22Rv1 (cell line): ENCODE measurements around the gene RAP1GAP2.
"Not testable (repeated sequence)": the region's sequence is repeated elsewhere in the genome, so short reads cannot be mapped to it uniquely, and the experiment has no call there.

Experiments used
- H3K27ac ChIP-seq: fragments of 450-650 bp; 2 replicates; pipeline ENCODE4 v1.5.1; 2017
- CTCF ChIP-seq: fragments of 450-650 bp; IDR thresholded peaks from 2 replicates; pipeline ENCODE4 v1.5.1; 2017; ENCODE audit warnings: mild to moderate bottlenecking
- ZFX ChIP-seq: fragments of 450-650 bp; IDR thresholded peaks from 2 replicates; pipeline ENCODE4 v1.6.1; 2017; ENCODE audit warnings: antibody characterized with exemption, borderline replicate concordance

The RAP1GAP2 gene

GRCh38 chr17:2989855-2990254, 193.6 kb downstream of the RAP1GAP2 start:
- no peak overlapping the region for H3K27ac ChIP-seq
- TF ChIP-seq CTCF = no peak
- no peak for TF ChIP-seq ZFX

- H3K27ac ChIP-seq = no peak overlapping the region
- TF ChIP-seq CTCF (no peak), ZFX (no peak)
Measured at GRCh38 chr17:2990396-2990795, 194.2 kb downstream of the RAP1GAP2 start.

- not testable (repeated sequence) for H3K27ac ChIP-seq
Measured at GRCh38 chr17:2991396-2992180, 195.3 kb downstream of the RAP1GAP2 start.

- TF ChIP-seq ZFX (no peak), CTCF (no peak)
- no peak overlapping the region for H3K27ac ChIP-seq
Measured at GRCh38 chr17:2994441-2994840, 198.2 kb downstream of the RAP1GAP2 start.

GRCh38 chr17:2995377-2995776, 199.1 kb downstream of the RAP1GAP2 start:
- no peak overlapping the region for H3K27ac ChIP-seq
- TF ChIP-seq ZFX = no peak
- TF ChIP-seq CTCF = no peak

GRCh38 chr17:2995886-2996809, 199.9 kb downstream of the RAP1GAP2 start:
- H3K27ac ChIP-seq = no peak overlapping the region
- no peak for TF ChIP-seq ZFX
- TF ChIP-seq CTCF = no peak

- no peak for TF ChIP-seq ZFX
- no peak for TF ChIP-seq CTCF
- H3K27ac ChIP-seq = no peak overlapping the region
Measured at GRCh38 chr17:2996810-2997670, 200.8 kb downstream of the RAP1GAP2 start.

GRCh38 chr17:2998469-2998901, 202.2 kb downstream of the RAP1GAP2 start:
- not testable (repeated sequence) for H3K27ac ChIP-seq
